NCI-H82 treated with DMSO at 0.1 percent for 48 hours (cell line): ENCODE results near the gene PPM1M.

Source experiments
- DNase-seq: peaks from one replicate; lab custom pipeline; 2025; ENCODE audit not compliant: unreplicated experiment; lab: John Stamatoyannopoulos, UW

Gene PPM1M

GRCh38 chr3:52245322-52246263, at the start of gene PPM1M:
TSS of gene PPM1M (plus strand) at chr3:52245759. CDS start at chr3:52245825, 66 bp downstream.
- no peak for DNase-seq

- DNase-seq = no peak
Measured at GRCh38 chr3:52195823-52196331, 49.7 kb upstream of the PPM1M start.

- no peak for DNase-seq
Measured at GRCh38 chr3:52196977-52197376, 48.6 kb upstream of the PPM1M start.

GRCh38 chr3:52197499-52197841, 48.1 kb upstream of the PPM1M start:
- DNase-seq = no peak

DNA sequence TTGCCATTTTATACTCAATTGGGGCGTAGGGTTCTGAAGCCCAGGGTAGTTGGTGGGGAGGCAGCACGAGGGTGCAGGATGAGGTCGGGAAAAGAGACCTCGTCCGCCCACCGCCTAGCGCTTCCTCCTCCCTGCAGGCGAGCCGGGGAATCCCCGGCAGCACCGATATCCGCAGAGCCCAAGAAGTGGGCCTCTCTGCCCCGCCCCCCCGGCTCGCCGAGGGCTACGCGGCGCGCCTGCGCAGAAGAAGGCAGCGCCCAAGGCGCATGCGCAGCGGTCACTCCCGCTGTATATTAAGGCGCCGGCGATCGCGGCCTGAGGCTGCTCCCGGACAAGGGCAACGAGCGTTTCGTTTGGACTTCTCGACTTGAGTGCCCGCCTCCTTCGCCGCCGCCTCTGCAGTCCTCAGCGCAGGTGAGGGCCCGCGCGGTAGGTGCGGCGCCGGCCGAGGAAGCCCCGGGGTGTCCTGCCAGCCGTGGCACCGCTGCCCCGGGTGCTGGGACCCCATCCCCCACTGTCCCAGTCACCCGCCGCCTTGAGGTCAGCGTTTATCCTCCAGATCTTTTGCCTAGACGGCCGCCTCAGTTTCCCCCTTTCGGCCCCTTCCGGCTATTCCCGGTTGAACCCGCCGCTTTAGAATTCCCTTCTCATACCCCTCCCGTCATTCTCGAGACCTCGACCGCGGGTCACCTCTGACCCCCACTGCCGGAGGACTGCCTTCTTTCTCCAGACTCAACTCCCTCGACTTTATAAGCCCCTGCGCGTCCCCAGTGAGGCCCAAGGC, 47.5 kb upstream of the PPM1M start, which contains the start of gene ALAS1:
Gene ALAS1, plus strand, starts transcription at position 319 of the 784 bp plus-strand sequence. CDS start 1,082 bp downstream, outside the sequence.
- peak; percentile 67 for DNase-seq

GRCh38 chr3:52198643-52199608, 46.6 kb upstream of the PPM1M start:
- no peak for DNase-seq

DNA sequence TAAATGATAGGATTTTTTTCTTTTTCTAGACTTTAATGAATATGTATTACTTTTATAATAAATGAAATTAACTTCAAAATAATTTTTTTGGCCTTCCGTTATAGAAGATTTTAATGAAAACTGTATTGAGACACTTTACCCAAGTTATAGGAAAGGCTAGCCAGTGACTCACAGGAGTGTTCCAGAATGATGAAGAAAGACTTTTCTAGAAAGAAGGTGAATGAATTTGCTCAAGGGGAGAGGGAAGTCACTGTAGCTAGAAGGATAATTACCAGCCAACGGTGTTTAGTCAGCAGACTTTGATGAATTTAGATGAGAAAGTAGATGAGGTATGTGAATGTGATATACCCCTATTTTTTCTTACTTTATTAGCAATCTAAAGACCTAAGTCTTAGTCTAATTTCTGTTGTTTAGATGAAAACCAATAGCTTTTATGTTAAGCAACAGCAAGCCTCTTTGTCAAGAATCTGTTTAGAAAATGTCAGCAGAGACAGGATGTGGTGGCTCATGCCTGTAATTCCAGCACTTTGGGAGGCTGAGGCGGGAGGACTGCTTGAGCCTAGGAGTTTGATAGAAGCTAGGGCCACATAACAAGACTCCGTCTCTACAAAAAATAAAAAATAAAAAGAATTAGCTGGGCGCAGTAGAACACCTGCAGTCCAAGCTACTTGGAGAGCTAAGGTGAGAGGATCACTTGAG, 44.4 kb upstream of the PPM1M start:
- no peak for DNase-seq

GRCh38 chr3:52202384-52203077, 43.0 kb upstream of the PPM1M start:
- DNase-seq = no peak

DNA sequence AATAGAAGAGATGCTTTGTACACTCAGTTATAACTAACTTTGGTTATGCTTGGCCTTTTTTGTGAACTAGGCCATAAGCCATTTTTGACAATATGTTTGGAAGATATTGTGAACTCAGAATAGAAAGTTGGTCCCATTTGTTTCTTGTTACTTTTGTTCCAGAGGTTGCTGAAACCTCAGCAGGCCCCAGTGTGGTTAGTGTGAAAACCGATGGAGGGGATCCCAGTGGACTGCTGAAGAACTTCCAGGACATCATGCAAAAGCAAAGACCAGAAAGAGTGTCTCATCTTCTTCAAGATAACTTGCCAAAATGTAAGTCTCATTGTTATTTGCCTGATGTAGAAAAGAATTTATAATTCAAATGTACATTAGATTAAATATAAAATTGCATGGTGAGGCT, 41.9 kb upstream of the PPM1M start:
- DNase-seq = no peak

DNA sequence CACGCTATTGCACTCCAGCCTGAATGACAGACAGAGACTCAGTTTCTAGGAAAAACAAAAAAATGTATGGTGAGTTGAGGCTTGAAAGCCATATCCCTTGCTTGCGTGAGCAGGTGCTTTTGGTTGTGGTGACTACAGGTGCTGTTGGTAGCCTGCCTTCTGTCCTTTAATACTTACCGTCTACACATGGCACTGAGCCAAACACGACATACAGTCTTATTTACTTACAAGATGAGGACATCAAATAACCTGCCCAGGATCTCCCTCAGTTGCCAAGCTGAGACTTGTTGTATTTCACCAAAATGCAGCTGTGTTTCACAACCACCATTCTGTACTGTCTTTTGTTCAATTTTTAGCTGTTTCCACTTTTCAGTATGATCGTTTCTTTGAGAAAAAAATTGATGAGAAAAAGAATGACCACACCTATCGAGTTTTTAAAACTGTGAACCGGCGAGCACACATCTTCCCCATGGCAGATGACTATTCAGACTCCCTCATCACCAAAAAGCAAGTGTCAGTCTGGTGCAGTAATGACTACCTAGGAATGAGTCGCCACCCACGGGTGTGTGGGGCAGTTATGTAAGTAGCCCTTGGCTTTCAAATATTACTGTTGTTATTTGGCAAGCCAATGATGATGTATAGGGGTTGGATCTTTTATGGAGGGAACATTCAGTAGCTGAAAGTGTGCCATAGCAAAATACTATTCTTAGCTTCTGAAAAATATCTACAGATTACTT, 41.1 kb upstream of the PPM1M start:
- no peak for DNase-seq

DNA sequence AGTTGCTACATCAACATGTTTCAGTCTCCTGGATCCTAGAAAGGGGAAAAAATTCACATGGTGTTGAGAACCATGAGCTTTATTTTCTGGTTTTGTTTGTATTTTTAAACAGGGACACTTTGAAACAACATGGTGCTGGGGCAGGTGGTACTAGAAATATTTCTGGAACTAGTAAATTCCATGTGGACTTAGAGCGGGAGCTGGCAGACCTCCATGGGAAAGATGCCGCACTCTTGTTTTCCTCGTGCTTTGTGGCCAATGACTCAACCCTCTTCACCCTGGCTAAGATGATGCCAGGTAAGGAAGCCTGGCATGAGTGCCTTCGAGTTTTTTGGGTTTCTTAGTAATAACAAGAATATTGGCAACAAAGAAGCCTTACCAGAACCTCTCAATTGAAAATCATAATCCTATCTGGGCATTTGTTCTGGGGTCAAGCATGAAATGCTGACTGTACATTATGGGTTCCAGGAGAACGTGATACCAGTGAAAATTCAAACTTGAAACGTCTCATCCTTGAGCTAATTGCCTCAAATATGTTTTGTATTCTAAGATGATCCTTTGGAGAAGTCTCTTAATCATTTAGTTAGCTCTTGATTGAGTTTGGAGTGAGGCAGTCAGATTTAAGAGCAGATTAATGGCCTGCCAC, 39.7 kb upstream of the PPM1M start:
- DNase-seq = no peak

DNA sequence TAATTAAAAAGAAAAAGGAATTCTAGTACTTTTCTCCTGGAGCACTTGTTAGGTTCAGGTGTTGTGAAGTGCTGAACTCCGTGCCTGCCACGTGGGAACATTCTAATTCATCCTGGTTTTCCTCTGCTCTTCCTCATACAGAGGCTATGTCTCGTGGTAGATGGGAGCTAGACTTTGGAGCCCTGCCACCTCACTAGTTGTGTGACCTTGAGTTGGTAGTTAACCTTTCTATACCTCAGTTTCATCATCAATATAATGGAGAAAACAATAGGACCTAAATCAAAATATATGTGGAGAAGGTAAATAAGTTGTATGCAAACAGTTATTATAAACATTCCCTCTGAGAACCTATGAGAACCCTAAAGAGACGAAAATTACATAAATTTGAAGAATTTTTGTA, 37.0 kb upstream of the PPM1M start:
- DNase-seq = no peak

- no peak for DNase-seq
Measured at GRCh38 chr3:52210037-52210436, 35.5 kb upstream of the PPM1M start.

GRCh38 chr3:52210550-52211046, 35.0 kb upstream of the PPM1M start:
- DNase-seq = no peak

DNA sequence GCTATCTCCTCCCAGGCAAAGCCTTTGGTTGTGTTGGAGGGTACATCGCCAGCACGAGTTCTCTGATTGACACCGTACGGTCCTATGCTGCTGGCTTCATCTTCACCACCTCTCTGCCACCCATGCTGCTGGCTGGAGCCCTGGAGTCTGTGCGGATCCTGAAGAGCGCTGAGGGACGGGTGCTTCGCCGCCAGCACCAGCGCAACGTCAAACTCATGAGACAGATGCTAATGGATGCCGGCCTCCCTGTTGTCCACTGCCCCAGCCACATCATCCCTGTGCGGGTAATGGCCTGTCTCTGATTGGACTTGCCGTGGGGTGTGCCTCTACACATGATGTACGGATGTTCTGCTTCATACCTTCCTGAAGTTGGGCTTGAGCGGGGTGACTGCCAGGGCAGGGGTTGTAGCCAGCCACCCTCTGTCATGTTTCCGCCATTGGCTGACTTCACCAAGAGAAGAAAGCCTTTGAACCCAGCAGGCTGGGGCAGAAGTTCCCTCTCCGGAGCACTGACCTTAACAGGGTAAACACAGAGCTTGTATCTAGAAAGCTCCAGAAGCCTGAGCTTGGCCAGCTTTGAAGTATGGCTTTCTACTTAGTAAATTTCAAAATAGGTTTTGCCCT, 34.2 kb upstream of the PPM1M start:
- DNase-seq = no peak

DNA sequence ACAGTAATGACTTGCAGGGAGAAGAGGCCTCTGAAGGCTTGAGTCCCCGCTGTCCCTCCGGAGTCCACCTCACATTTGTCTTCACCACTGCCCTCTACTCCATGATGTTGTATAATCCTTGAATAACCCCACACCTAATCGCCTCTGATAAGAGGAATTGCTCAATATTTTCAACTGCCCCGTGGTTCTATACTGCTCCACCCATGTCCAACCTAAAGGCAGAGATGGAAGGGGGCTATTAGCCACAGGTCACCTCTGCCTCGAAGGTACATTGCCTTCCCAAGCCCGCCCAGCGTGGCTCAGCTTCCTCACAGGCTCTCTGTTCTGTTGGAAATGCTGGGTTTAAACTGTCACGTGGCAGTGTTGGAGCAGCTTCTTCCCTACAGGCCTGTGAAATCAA, 32.6 kb upstream of the PPM1M start:
- DNase-seq = no peak

DNA sequence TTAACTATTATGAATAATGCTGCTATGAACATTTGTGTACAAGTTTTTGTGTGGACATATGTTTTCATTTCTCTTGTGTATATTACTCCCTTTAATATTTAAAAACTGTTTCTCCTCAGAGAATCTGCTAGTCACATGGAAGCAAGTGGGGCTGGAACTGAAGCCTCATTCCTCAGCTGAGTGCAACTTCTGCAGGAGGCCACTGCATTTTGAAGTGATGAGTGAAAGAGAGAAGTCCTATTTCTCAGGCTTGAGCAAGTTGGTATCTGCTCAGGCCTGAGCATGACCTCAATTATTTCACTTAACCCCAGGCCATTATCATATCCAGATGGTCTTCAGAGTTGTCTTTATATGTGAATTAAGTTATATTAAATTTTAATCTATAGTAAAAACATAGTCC, 31.7 kb upstream of the PPM1M start:
- DNase-seq = no peak

GRCh38 chr3:52215351-52215750, 30.2 kb upstream of the PPM1M start:
- DNase-seq = no peak
